Suprapubic skin (tissue), 4 donors: ENCODE data around the gene GLIPR1L2. TPM values are rescaled to one million over a fixed set of nuclear protein-coding genes. Genes with fewer than 3 reads are reported as not detected.

Experiments used
- DNase-seq, 2 donors: peaks; one replicate each; pipeline ENCODE4 v3.0.0-alpha.2; 2019; ENCODE audit warnings: low spot score in 2 of 2
- H3K27ac ChIP-seq: fragments of 200-600 bp; sonication (generic); one replicate; pipeline ENCODE4 v1.5.1; 2019
- H3K27me3 ChIP-seq: fragments of 200-600 bp; sonication (generic); one replicate; pipeline ENCODE4 v1.5.1; 2019
- H3K36me3 ChIP-seq: fragments of 200-600 bp; sonication (generic); one replicate; pipeline ENCODE4 v1.5.1; 2019
- H3K4me1 ChIP-seq: fragments of 200-600 bp; sonication (generic); one replicate; pipeline ENCODE4 v1.5.1; 2019
- H3K4me3 ChIP-seq: fragments of 200-600 bp; sonication (generic); one replicate; pipeline ENCODE4 v1.5.1; 2019; ENCODE audit warnings: mild to moderate bottlenecking
- H3K9me3 ChIP-seq: fragments of 200-600 bp; sonication (generic); one replicate; pipeline ENCODE4 v1.5.1; 2019
- EP300 ChIP-seq: sonication (generic); formaldehyde crosslinking; IDR thresholded peaks from one replicate; pipeline ENCODE4 v1.6.1; 2017; ENCODE audit warnings: antibody characterized with exemption
- POLR2A ChIP-seq, 2 donors: fragments of 450-650 bp; IDR thresholded peaks; one replicate each; pipeline ENCODE4 v1.6.1; 2017; ENCODE audit warnings: antibody characterized with exemption in 2 of 2, mild to moderate bottlenecking in 2 of 2, moderate library complexity in 2 of 2
- POLR2AphosphoS5 ChIP-seq, 3 donors: sonication (generic); formaldehyde crosslinking; IDR thresholded peaks; one replicate each; pipeline ENCODE4 v1.6.1; 2017; ENCODE audit warnings: antibody characterized with exemption in 3 of 3
- WGBS: methylation state at CpG from one replicate; pipeline ENCODE4 v1.1.5; 2018; 5-methylcytosine and 5-hydroxymethylcytosine counted together
- total RNA-seq, 4 donors: library from RNA; depleted of rRNA; stranded (reverse); fragments of >200 nt; gene quantifications; one replicate each; pipeline ENCODE4 v1.1.0, GENCODE V29; 2016
- TF ChIP-seq, protein P1 (sequence below), 2 donors: fragments of 200-600 bp in 1 of 2; fragments of 450-650 bp in 1 of 2; sonication (generic) in 1 of 2; IDR thresholded peaks; one replicate each; pipeline ENCODE4 v1.5.1; 2016 to 2019; ENCODE audit warnings: antibody characterized with exemption in 2 of 2, mild to moderate bottlenecking in 1 of 2, moderate library complexity in 1 of 2

GLIPR1L2 gene
- total RNA-seq, 4 donors from 2014 or later, result 0.60 to 3.1 (median 2.3) TPM

DNA sequence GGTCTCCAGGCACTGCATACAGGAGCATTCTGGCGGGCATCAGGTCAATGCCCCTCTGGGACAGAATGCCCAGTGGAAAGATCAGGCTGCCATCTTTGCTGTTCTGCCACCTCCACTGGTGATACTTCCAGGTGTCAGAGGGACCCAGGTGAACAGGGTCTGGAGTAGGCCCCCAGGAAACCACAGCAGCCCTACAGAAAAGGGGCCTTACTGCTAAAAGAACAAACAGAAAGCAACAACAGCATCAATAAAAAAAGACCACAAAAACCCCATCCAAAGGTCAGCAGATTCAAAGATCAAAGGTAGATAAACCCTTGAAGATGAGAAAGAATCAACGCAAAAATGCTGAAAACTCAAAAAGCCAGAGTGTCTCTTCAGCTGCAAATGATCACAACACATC, 40.5 kb upstream of the GLIPR1L2 start:
- 91% methylated on average over 2 of the region's 2 CpGs for WGBS

DNA sequence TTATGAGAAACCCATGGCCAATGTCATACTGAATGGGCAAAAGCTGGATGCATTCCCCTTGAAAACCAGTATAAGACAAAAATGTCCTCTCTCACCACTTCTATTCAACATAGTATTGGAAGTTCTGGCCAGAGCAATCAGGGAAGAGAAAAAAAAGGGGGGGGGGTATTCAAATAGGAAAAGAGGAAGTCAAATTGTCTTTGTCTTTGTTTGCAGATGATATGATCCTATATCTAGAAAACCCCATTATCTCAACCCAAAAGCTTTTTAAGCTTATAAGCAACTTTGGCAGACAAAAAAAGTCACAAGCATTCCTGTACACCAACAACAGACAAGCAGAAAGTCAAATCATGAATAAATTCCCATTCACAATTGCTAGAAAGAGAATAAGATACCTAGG, 36.9 kb upstream of the GLIPR1L2 start:
- Histone ChIP-seq H3K4me1 (no peaks in the 10 kb centered on the region), H3K36me3 (no peaks in the 10 kb centered on the region), H3K27ac (no peak overlapping the region), H3K9me3 (peaks cover 6% of the 10 kb centered on the region), H3K4me3 (no peak overlapping the region), H3K27me3 (no peaks in the 10 kb centered on the region)
- TF ChIP-seq, protein P1, sequence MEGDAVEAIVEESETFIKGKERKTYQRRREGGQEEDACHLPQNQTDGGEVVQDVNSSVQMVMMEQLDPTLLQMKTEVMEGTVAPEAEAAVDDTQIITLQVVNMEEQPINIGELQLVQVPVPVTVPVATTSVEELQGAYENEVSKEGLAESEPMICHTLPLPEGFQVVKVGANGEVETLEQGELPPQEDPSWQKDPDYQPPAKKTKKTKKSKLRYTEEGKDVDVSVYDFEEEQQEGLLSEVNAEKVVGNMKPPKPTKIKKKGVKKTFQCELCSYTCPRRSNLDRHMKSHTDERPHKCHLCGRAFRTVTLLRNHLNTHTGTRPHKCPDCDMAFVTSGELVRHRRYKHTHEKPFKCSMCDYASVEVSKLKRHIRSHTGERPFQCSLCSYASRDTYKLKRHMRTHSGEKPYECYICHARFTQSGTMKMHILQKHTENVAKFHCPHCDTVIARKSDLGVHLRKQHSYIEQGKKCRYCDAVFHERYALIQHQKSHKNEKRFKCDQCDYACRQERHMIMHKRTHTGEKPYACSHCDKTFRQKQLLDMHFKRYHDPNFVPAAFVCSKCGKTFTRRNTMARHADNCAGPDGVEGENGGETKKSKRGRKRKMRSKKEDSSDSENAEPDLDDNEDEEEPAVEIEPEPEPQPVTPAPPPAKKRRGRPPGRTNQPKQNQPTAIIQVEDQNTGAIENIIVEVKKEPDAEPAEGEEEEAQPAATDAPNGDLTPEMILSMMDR (IDR thresholded peaks at IDR 0.05), result no peak
- TF ChIP-seq EP300, result no peak
- no peak for TF ChIP-seq POLR2A (IDR thresholded peaks at IDR 0.05)
- no peak for TF ChIP-seq POLR2AphosphoS5 (IDR thresholded peaks at IDR 0.05)
- DNase-seq, result no peak

More for the DNA sequence above, 40.5 kb upstream of the GLIPR1L2 start:
- Histone ChIP-seq H3K27ac (no peak overlapping the region), H3K4me1 (no peaks in the 10 kb centered on the region), H3K27me3 (no peaks in the 10 kb centered on the region), H3K4me3 (no peak overlapping the region), H3K9me3 (peaks cover 6% of the 10 kb centered on the region), H3K36me3 (no peaks in the 10 kb centered on the region)
- DNase-seq, result no peak
- TF ChIP-seq, protein P1 (IDR thresholded peaks at IDR 0.05), result no peak

DNA sequence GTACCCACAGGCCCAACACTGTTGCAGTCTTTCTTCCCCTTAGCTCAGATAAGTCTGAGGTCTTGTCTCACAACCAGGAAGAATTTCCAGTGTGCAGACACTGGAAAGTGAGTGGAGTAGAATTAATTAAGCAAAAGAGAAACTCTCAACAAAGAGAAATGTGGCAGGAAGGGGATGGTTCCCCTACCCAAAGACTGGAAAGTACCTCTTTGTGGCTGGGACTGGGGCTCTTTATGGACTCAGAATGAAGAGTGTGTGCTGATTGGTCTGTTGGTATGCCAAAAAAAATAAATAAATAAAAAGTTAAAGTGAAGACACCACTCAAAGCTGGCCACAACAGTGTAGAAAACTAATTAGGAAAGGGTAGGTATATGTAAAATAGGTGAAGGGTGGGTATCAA, 30.0 kb upstream of the GLIPR1L2 start:
- Histone ChIP-seq H3K4me1 (no peaks in the 10 kb centered on the region), H3K4me3 (no peak overlapping the region), H3K9me3 (no peaks in the 10 kb centered on the region), H3K27me3 (no peaks in the 10 kb centered on the region), H3K27ac (no peak overlapping the region), H3K36me3 (no peaks in the 10 kb centered on the region)
- no peak for DNase-seq
- no peak for TF ChIP-seq EP300
- TF ChIP-seq POLR2AphosphoS5 (IDR thresholded peaks at IDR 0.05), result no peak

DNA sequence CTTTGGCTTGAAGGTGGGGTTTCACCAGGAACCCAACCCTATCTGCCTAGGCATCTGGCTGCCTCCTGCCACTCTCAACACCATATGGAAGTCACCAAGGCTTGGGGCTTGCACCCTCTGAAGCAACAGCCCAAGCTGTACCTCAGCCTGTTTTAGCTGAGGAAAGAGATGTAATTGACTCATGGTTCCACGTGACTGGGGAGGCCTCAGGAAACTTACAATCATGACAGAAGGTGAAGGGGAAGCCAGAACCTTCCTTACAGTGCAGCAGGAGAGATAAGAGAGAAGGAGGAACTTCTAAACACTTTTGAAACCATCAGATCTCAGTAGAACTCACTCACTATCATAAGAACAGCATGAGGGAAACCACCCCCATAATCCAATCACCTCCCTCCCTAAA, 29.5 kb upstream of the GLIPR1L2 start:
- no peak for TF ChIP-seq POLR2AphosphoS5 (IDR thresholded peaks at IDR 0.05)
- TF ChIP-seq, protein P1 (IDR thresholded peaks at IDR 0.05), result no peak
- TF ChIP-seq POLR2A (IDR thresholded peaks at IDR 0.05), result no peak
- Histone ChIP-seq H3K9me3 (no peaks in the 10 kb centered on the region), H3K4me1 (no peaks in the 10 kb centered on the region), H3K27ac (no peak overlapping the region), H3K27me3 (no peaks in the 10 kb centered on the region), H3K4me3 (no peak overlapping the region), H3K36me3 (no peaks in the 10 kb centered on the region)
- DNase-seq, result no peak
- 63% methylated on average over 1 of the region's 1 CpG for WGBS

DNA sequence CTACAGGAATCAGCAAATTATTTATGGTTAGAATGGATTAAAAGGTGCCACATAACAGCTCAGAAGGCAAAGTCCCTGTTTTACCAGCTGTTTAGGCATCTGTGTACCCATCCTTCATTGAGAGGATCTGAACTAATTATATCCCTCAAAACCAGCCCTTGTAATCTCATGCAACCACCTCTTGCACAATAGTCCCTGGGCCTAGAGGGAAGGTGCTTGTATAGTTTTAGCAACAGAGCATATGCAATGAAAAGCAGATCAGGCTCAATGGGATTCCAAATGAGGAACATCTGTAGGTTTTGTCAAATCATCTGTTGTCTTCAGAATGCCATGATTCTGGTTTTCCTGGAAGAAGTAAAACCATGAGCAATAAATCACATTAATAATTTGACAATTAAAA, 26.0 kb upstream of the GLIPR1L2 start:
- TF ChIP-seq, protein P1 (IDR thresholded peaks at IDR 0.05), result no peak
- TF ChIP-seq EP300 (no peak), POLR2A (IDR thresholded peaks at IDR 0.05) (no peak), POLR2AphosphoS5 (IDR thresholded peaks at IDR 0.05) (no peak)
- H3K27me3 ChIP-seq, result no peaks in the 10 kb centered on the region
- DNase-seq, result no peak

DNA sequence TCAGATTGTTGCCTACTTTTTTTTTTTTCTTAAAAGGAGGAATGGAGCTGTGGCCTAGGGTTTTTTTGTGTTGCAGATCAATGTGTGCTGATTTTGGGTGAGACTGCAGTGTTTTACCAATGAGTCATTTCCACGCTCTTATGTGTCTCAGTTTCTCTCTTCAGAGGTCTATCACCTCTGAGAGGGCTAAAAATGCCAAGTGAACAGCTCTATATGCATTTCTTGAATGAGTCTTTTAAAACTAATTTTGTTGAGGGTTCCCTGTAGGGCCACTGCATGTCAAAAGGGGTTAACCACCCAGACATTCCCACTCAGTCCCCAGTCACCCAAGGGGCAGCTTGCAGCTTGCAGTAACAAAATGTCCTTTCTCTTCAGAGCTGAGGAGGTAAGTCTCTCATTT, 24.3 kb upstream of the GLIPR1L2 start:
- WGBS, result 89% methylated on average over 1 of the region's 1 CpG
- Histone ChIP-seq H3K4me1 (no peaks in the 10 kb centered on the region), H3K36me3 (no peaks in the 10 kb centered on the region), H3K27me3 (no peaks in the 10 kb centered on the region), H3K4me3 (no peak overlapping the region), H3K27ac (no peak overlapping the region), H3K9me3 (no peaks in the 10 kb centered on the region)
- no peak for DNase-seq
- TF ChIP-seq POLR2AphosphoS5 (IDR thresholded peaks at IDR 0.05) (no peak), EP300 (no peak), POLR2A (IDR thresholded peaks at IDR 0.05) (no peak)
- TF ChIP-seq, protein P1 (IDR thresholded peaks at IDR 0.05), result no peak

More for the DNA sequence above, 26.0 kb upstream of the GLIPR1L2 start:
- H3K36me3 ChIP-seq, result no peaks in the 10 kb centered on the region
- H3K4me1 ChIP-seq, result no peaks in the 10 kb centered on the region
- no peak overlapping the region for H3K27ac ChIP-seq
- no peak overlapping the region for H3K4me3 ChIP-seq
- H3K9me3 ChIP-seq, result no peaks in the 10 kb centered on the region
